ENCODE results near the gene TMEM115. TPM values are rescaled to one million over a fixed set of nuclear protein-coding genes. Genes with fewer than 3 reads are reported as not detected.
A peak's percentile ranks its signal among the peaks of the same experiment; 100 is the strongest.

TMEM115 gene, protein sequence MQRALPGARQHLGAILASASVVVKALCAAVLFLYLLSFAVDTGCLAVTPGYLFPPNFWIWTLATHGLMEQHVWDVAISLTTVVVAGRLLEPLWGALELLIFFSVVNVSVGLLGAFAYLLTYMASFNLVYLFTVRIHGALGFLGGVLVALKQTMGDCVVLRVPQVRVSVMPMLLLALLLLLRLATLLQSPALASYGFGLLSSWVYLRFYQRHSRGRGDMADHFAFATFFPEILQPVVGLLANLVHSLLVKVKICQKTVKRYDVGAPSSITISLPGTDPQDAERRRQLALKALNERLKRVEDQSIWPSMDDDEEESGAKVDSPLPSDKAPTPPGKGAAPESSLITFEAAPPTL
- polyA plus RNA-seq (ENCODE audit: insufficient read length in 4 of 4), result 10 to 100 TPM; 33.8 to 52.1 (median 42.6) TPM

GRCh38 chr3:50358911-50359759 is at the start of gene TMEM115:
TSS of gene TMEM115 (minus strand) at chr3:50359521. CDS start at chr3:50359063, 458 bp downstream.
- DNase-seq (ENCODE audit: low read depth in 4 of 4, low spot score in 2 of 4), result peak; percentile 85 to 98 (median 87)

DNA sequence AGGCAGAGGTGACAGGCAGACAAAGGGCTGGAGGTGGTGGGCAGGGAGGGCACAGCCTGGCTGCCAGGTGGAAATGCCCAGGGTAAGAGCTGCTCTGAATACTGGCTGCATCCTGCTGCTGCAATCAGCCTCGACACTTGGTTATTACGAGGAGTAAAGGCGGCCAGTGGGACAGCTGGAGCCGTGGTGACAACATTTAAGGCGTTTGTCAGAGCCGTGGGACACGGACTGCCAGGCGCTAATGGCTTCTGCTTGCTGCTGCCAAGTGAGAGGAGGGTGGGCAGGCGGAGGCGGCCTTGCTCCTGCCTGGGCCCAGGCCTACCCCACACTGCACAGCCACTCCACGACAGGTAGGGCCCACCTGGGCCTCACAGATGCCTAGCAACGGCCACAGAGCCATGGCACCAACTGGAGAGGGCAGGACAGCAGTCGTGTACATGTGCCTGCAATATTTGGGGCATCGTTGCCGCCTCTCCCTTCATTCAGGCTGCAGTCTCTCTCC is 49.2 kb upstream of the TMEM115 start:
- no peak for DNase-seq (ENCODE audit: low read depth in 4 of 4, low spot score in 2 of 4)

DNA sequence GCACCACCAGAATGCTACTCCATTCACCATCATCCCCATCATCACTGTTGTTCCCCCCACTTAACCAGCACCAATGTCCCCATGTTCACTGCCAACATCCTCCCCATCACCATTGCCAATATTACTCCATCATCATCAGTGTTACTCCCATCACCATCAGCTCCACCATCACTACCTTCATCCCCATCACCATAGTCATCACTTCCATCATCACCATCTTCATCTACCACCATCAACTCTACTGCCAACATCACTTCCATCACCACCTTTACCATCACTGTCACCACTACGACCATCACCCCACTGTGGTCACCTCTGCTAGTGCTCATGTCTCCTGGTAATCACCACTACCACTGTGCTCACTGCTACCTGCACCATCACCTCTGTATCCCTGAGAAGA is 47.2 kb upstream of the TMEM115 start:
- no peak for DNase-seq (ENCODE audit: low read depth in 4 of 4, low spot score in 2 of 4)

GRCh38 chr3:50405249-50405648 is 45.9 kb upstream of the TMEM115 start:
- DNase-seq (ENCODE audit: low read depth in 4 of 4, low spot score in 2 of 4), result no peak

GRCh38 chr3:50401978-50402595 is 42.8 kb upstream of the TMEM115 start:
- no peak for DNase-seq (ENCODE audit: low read depth in 4 of 4, low spot score in 2 of 4)

- no peak for DNase-seq (ENCODE audit: low read depth in 4 of 4, low spot score in 2 of 4)
Observed at GRCh38 chr3:50396502-50396901, 37.2 kb upstream of the TMEM115 start.

DNA sequence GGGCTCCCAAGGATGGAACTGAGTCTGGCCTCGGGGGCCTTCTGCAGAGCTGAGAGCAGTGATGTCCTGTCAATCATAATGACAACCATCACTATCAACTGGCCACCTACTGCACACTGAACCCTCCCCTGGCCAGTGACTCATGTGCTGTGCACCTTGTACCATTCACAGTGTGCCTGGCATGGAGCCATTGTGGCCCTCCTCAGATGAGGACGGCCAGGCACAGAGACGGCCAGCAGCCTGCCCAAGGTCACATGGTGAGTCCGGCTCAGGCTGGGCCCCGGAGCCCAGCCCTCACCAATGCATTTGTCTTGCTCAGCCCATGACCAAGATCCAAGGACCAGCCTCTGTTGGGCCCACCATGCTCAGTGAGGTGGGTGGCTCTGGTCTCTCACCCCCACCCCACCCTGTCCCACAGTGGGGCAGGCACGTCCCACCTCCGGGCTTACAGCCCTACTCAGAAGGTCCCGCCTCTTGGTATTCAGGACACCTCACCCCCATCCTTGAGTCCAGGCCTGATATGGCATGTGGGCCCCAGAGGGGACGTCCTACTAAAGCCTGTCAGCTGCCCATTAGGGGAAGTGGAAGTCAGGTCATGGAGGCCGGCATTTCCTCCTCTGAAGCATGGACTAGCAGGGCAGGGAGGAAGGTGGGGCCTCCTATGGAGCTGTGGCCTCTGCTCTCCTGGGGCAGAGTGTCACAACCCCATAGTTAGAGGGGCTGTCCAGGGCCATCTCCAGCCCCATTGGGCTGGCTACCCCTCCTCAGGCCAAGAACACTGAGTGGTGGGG is 35.9 kb upstream of the TMEM115 start:
- DNase-seq (ENCODE audit: low read depth in 4 of 4, low spot score in 2 of 4), result no peak

DNA sequence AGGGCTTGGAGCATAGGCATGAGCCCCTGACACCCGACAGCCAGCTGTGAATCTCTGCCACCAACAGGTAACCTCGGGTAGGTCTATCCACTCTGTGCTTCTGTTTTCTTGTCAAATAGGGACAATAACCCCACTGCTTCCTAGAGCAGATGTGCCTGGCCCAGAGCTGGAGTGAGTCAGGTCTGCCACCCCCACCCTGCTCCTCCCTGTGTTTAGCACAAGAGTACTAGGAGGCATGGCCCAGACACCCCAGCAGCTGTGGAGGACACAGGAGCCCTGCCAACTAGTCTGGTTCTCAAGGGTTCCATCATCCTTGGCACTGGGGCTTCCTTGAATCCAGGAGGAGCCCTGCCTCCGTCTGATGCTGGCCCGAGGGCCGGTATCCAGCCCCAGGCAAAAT is 33.7 kb upstream of the TMEM115 start:
- no peak for DNase-seq (ENCODE audit: low read depth in 4 of 4, low spot score in 2 of 4)

DNA sequence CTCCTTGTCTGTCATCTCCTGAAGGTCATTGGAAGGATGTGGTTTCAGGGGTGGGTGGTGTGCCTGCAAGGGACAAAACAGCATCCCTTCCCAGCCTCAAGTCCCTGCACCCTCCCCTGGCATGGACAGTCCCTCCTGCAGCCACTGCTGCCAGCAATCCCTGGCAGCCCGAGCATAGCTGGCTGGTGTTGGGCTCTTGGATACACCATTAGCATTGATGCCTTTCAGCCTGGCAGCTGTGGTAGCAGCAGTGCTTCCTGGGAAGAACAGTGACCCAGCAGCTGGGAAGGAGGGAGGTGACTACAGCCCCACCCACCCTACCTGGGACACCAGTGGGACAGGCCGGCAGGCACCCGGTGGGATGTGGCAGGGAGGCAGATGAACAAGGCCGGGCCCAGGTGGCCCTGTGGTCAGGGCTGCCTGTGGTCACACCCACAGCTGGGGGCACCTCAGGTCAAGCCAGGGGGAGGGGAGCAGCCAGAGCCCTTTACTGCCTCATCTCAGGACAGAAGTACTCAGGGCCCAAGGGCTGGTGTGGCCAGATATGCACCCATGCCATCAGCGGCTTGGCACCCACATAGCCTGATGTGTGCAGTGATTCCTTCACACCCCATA is 32.9 kb upstream of the TMEM115 start:
- no peak for DNase-seq (ENCODE audit: low read depth in 4 of 4, low spot score in 2 of 4)

GRCh38 chr3:50390508-50391224 is 31.3 kb upstream of the TMEM115 start:
- DNase-seq (ENCODE audit: low read depth in 4 of 4, low spot score in 2 of 4), result no peak

- no peak for DNase-seq (ENCODE audit: low read depth in 4 of 4, low spot score in 2 of 4)
Observed at GRCh38 chr3:50389414-50389767, 30.1 kb upstream of the TMEM115 start.

- DNase-seq (ENCODE audit: low read depth in 4 of 4, low spot score in 2 of 4), result no peak
Observed at GRCh38 chr3:50388720-50389413, 29.5 kb upstream of the TMEM115 start.

- DNase-seq (ENCODE audit: low read depth in 4 of 4, low spot score in 2 of 4), result no peak
Observed at GRCh38 chr3:50388016-50388719, 28.8 kb upstream of the TMEM115 start.

- no peak for DNase-seq (ENCODE audit: low read depth in 4 of 4, low spot score in 2 of 4)
Observed at GRCh38 chr3:50385754-50386153, 26.4 kb upstream of the TMEM115 start.

DNA sequence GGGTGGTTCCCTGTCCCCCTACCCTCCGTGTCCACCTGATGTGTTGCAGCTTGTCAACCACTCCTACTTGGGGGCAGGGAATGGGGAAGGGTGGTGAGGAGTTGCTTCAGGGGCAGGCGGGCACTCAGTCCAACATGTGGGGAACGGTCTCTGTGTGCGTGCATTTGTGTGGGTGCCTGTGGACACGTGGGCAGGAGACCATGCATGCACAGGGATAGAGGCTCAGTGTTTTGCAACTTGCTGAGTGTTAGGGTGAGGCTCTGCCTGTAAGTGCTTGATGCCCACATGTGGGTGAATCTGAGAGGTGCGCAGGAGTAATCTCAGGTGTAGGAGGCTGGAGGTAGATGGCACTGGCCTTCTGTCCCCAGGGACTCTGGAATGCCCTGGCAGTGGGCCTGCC is 24.4 kb upstream of the TMEM115 start:
- no peak for DNase-seq (ENCODE audit: low read depth in 4 of 4, low spot score in 2 of 4)

GRCh38 chr3:50382722-50383121 is 23.4 kb upstream of the TMEM115 start:
- no peak for DNase-seq (ENCODE audit: low read depth in 4 of 4, low spot score in 2 of 4)

DNA sequence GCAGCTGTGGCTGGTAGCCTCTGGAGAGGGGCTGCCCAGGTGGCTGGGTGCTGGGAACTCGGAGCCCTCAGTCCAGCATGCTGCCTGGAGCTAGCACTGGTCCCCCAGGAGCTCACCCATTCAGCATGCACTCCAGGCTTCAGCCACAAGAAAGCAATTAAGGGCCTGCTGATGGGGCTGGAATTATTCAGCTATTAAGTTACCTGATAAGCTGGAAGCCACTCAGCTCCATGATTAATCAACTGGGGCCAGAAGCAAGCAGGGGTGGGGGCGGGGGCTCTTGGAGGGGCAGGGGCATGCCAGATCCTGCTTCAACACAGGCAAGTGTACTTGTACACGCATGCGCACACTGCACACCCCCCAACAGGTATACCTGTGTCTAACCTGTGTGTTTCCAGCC is 22.1 kb upstream of the TMEM115 start:
- DNase-seq (ENCODE audit: low read depth in 4 of 4, low spot score in 2 of 4), result no peak

DNA sequence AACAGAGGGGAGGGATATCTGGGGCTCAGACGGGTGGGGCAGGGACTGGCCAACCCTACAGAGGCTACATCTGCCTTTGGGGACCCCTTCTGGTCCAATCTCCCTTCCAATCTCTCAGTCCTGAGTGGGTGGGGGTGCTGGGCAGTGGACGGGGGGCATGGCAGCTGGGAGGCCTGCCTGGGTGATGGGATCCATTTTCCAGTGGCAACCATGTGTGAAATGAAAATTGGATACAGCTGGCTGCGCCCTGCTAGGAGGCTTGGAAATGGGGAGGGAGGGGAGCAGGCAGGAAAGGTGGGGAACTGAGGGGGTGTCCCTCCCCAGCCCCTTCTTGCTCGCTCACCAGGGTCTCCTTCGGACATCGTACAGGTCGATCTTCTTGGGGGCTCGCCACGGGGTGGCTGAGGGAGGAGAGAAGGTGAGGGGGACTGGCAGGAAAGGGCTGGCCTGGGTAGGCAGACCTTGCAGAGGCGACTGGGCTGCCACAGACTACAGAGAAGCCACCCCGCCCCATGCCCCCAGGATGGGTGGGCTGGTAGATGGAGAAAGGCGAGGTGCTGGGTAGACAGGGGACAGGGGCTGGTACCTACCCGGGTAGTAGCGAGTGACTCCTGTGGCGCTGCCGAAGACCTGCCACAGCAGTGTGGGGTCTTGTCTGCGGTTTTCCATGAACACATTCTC is 21.2 kb upstream of the TMEM115 start:
- no peak for DNase-seq (ENCODE audit: low read depth in 4 of 4, low spot score in 2 of 4)

All from left renal cortex interstitium (tissue), 4 donors.